Naive thymus-derived CD8-positive, alpha-beta T cell (primary cell): ENCODE data around the gene MUC2. TPM values are rescaled to one million over a fixed set of nuclear protein-coding genes. Genes with fewer than 3 reads are reported as not detected.

Source experiments
- ATAC-seq, 2 donors: fragments of 150-1000 bp; cut with Tn5 transposase in 1 of 2; sonication (Bioruptor Pico), chemical (Tn5 transposase) in 1 of 2; 1 replicate in 1 of 2; 2 replicates in 1 of 2; pipeline ENCODE4 v1.10.0; 2021; ENCODE audit warnings: mild to moderate bottlenecking in 2 of 2, moderate library complexity in 2 of 2
- POLR2A ChIA-PET: fragments of 350-600 bp; sonication (Branson Sonifier 250); formaldehyde crosslinking; loops from one replicate; lab custom pipeline; 2021; ENCODE audit warnings: antibody characterized with exemption; lab: Charles Lee
- DNase-seq, 10 donors: peaks; one replicate each; pipeline versions ENCODE4 v3.0.0 to v3.0.0-alpha.2; 2020 to 2022
- H3K27ac Mint-ChIP-seq, 10 donors: one replicate each; pipeline ENCODE4 v1.8.0; 2020 to 2022; ENCODE audit warnings: mild to moderate bottlenecking in 10 of 10, mixed read lengths in 10 of 10, moderate library complexity in 4 of 10, inconsistent platforms in 1 of 10
- H3K27me3 Mint-ChIP-seq, 5 donors: one replicate each; pipeline ENCODE4 v1.8.0; 2021 to 2022; ENCODE audit warnings: mixed read lengths in 5 of 5
- H3K36me3 Mint-ChIP-seq, 3 donors: one replicate each; pipeline ENCODE4 v1.8.0; 2020 to 2022; ENCODE audit warnings: mixed read lengths in 3 of 3, mild to moderate bottlenecking in 2 of 3, inconsistent platforms in 1 of 3
- H3K4me1 Mint-ChIP-seq, 4 donors: one replicate each; pipeline ENCODE4 v1.8.0; 2021 to 2022; ENCODE audit warnings: mixed read lengths in 4 of 4
- H3K4me3 Mint-ChIP-seq, 10 donors: one replicate each; pipeline ENCODE4 v1.8.0; 2020 to 2022; ENCODE audit warnings: mild to moderate bottlenecking in 10 of 10, mixed read lengths in 10 of 10, moderate library complexity in 6 of 10, inconsistent platforms in 1 of 10
- H3K9me3 Mint-ChIP-seq, 9 donors: one replicate each; pipeline ENCODE4 v1.8.0; 2020 to 2022; ENCODE audit warnings: mixed read lengths in 9 of 9, mild to moderate bottlenecking in 3 of 9, inconsistent platforms in 1 of 9, moderate library complexity in 1 of 9
- polyA plus RNA-seq, 3 donors: library from polyadenylated mRNA; unstranded; fragments of 300-500 nt; fragmentation: Illumina TruSeq; gene quantifications; one replicate each; pipeline ENCODE4 v1.2.3, GENCODE V29; 2021
- total RNA-seq, 8 experiments: library from RNA in 2 of 8; stranded (reverse) in 2 of 8; gene quantifications; one replicate each; pipeline ENCODE4 v1.2.3 and lab custom pipeline; 2021 to 2026

MUC2 gene
- total and polyA plus RNA-seq, 5 experiments from 2014 or later, result not detected

DNA sequence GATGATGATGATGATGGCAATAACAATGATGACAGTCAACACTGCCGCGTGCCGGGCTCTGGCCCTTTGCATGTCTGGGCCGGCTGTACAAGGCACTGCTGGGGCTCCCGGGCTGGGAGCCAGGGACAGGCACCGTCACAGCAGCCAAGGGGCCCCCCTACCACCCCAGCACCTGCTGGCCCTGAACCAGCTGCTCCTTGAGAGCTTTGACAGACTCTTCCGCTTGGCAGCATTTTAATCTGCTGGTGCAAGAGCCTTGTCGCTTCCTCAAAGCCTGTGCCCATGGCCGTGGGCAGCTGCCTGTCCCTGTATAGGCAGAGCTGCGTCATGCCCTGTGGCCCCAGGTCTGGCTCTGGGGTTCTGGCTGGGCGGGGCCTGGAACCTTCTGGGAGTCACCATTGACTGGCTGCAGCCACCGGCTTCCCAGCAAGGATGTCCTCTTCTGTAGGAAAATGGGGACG, 25.2 kb upstream of the MUC2 start:
- H3K9me3 Mint-ChIP-seq, result no peaks in the 10 kb centered on the region
- no peaks in the 10 kb centered on the region for H3K36me3 Mint-ChIP-seq
- H3K27ac Mint-ChIP-seq, result peak overlapping the region in 2 of 10 donors; percentile 18 to 43
- H3K4me3 Mint-ChIP-seq, result no peak overlapping the region
- POLR2A ChIA-PET, result interaction anchor here (0.6 kb wide), 1 partner anchor 198 kb away, joined by 5 read pairs; no protein-coding TSS in a partner anchor
- peak in 1 of 10 donors; percentile 41 for DNase-seq
- H3K4me1 Mint-ChIP-seq, result peaks cover 0 to 5% (median 3%) of the 10 kb centered on the region in 4 donors
- peaks cover 5 to 39% (median 19%) of the 10 kb centered on the region in 5 donors for H3K27me3 Mint-ChIP-seq
- ATAC-seq, result no peak

DNA sequence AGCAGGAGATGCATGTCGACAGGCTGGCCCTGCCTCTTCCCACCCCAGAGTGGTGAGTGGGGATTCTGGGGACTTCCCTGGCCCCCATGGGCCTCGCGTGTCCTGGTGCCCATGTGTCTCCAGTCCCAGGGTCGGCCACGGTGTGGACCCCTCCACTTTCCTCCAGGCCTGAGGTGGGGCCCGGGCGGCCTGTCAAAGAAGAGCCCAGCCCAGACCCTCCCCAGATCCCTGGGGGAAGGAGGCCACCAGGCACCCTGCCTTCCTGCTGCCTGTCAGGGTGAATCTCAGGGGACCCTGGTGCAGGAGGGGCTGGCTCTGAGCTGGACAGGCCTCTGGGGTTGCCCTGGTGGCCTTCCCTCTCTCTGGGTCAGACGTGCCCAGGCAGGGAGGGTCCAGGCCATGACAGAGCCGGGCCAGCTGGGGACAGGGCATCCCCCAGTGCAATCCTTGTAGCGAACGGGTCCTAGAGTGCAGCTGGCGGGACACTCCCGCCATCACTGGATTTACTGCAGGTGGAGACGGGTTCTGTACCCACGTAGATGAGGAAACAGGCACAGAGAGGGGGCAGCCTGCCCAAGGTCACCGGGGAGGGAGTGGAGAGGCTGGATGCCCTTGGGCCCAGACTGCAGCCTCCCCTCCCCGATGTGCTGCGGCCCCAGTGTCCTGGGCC, 24.6 kb upstream of the MUC2 start:
- ATAC-seq, result no peak
- no peaks in the 10 kb centered on the region for H3K9me3 Mint-ChIP-seq
- DNase-seq, result peak in 1 of 10 donors; percentile 53
- H3K4me3 Mint-ChIP-seq, result peak overlapping the region in 1 of 10 donors; percentile 30
- peaks cover 5 to 34% (median 13%) of the 10 kb centered on the region in 5 donors for H3K27me3 Mint-ChIP-seq
- H3K4me1 Mint-ChIP-seq, result peaks cover 0 to 5% (median 3%) of the 10 kb centered on the region in 4 donors
- no peaks in the 10 kb centered on the region for H3K36me3 Mint-ChIP-seq
- POLR2A ChIA-PET, result no interaction called here
- peak overlapping the region in 2 of 10 donors; percentile 18 to 65 for H3K27ac Mint-ChIP-seq

DNA sequence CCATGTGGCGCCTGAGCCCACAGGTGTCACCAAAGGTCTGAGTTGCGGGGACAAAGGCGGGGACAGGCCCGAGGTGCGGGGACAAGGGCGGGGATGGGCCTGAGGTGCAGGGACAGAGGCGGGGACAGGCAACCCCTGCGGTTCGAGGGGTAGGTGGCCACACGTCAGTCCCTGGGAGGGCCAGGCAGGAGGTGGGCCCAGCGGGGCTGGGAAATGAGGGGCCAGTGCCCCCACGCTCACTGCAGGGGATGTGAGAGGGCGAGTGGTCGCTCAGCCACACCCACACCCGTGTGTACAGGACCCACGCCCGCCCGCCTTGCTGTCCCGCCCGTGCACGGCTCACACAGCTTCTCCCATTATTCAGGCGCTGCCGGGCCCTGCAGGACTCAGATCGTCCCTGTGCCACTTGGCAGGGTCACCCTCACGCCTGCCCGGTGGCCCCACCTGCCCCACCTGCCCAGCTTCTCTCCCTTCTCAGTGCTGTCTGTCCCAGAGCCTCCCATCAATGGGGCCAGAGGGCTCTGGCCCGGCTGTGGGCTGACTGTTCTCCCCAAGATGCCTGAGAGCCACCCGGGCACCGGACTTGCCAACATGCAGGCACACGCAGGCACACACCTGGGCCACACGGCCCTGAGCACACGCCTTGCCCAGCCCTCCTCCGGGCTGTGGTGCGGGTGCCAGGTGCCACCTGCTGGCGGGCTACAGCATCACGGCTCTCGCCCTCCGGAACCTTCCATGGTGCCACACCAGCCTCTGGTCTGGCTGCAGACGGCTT, 23.9 kb upstream of the MUC2 start:
- Mint-ChIP-seq H3K27me3 (peaks cover 5 to 36% (median 12%) of the 10 kb centered on the region in 5 donors), H3K9me3 (no peaks in the 10 kb centered on the region), H3K27ac (no peak overlapping the region), H3K4me1 (peaks cover 0 to 5% (median 3%) of the 10 kb centered on the region in 4 donors), H3K4me3 (no peak overlapping the region), H3K36me3 (no peaks in the 10 kb centered on the region)
- POLR2A ChIA-PET, result interaction anchor here (0.7 kb wide), 1 partner anchor 202 kb away, joined by 3 read pairs; no protein-coding TSS in a partner anchor
- peak; percentile 99 to 100 for ATAC-seq
- DNase-seq, result peak; percentile 54 to 81 (median 70)

DNA sequence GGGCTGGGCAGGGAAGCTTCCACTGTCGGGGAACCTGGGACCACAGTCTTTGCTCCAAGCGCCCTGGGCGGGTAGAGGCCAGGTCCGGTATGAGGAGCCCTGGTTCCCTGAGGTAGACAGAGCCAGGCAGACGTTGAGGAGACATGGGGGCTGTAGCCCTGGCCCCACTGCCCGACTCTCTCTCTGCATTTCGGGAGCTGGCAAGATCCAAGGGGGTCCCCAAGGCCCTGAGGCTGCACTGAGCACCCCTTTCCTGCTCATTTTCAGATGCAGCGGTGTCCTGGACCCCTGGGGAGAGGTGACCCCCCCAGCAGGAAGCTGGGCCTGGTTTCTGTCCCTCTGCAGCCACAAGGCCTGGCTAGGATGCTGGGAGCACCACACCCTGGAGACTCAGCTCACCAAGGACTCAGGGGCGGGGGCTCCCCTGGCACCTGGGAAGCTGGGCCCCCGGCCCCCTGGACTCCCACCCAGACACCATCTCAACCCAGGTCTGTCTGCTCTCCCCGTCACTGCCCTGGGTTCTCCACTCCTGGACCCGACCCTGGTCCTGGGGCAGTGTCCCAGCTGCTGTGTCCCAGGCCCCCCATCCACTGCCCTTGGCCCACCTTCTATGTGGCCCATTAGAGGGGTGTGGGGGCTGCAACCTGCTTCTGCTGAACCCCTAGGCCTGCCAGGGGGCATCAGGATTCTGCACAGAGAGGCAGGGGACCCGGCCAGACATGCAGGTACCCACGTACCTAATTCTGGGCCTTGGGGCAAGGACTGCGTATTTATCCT, 23.1 kb upstream of the MUC2 start:
- Mint-ChIP-seq H3K27ac (no peak overlapping the region), H3K4me1 (peaks cover 0 to 5% (median 3%) of the 10 kb centered on the region in 4 donors), H3K36me3 (no peaks in the 10 kb centered on the region), H3K4me3 (no peak overlapping the region), H3K27me3 (peaks cover 5 to 29% (median 12%) of the 10 kb centered on the region in 5 donors), H3K9me3 (no peaks in the 10 kb centered on the region)
- no peak for ATAC-seq
- peak in 1 of 10 donors; percentile 54 for DNase-seq
- POLR2A ChIA-PET, result interaction anchor here (0.6 to 0.7 kb wide), 2 partner anchors 10 to 203 kb away, joined by 3 read pairs; no protein-coding TSS in a partner anchor

DNA sequence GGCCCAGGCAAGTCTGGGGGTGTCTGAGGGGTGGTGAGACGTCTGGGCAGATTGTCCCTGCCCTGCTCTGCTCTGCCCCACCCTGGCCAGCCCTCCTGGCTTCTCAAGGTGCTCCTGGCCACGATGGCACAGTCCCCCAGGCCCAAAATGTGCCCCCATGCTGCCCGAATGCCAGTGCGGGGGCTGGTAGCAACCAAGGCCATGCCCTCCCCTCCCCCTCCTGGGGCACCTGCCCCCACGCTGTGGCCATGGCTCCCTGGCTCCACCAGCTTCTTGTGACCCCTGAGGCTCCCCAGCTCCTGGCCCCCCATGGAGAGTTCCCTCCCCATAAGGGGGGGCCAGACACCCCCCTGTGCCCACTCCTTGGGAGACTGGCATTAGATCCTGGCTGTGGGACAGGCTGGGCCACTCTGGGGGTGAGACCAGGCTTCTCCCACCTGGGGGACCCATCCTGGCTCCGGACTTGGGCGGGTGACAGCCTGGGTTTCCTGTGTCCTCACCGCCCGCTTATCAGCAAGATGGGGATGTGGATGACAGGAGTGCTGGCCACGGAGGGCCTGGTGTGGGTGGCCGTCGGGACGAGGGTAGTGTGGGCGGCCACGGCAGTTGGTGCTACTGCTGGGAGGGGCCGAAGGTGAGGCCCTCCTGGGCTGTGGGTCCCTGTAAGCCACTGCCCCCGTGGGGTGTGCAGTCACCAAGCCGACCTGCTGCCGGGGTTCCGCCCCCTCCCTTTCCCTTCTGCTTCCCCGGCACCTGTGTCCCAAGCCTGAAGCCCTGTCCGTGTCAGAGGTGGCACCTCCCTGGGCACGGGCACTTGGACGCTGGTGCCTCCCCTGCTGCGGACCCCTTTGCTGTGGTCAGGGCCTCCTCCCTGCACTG, 22.3 kb upstream of the MUC2 start:
- ATAC-seq (no peak), DNase-seq (peak in 1 of 10 donors; percentile 50)
- H3K4me3 Mint-ChIP-seq, result no peak overlapping the region
- peaks cover 0 to 5% (median 3%) of the 10 kb centered on the region in 4 donors for H3K4me1 Mint-ChIP-seq
- no peaks in the 10 kb centered on the region for H3K9me3 Mint-ChIP-seq
- H3K27me3 Mint-ChIP-seq, result peaks cover 7 to 24% (median 8%) of the 10 kb centered on the region in 5 donors
- no peak overlapping the region for H3K27ac Mint-ChIP-seq
- H3K36me3 Mint-ChIP-seq, result no peaks in the 10 kb centered on the region
- POLR2A ChIA-PET, result no interaction called here

DNA sequence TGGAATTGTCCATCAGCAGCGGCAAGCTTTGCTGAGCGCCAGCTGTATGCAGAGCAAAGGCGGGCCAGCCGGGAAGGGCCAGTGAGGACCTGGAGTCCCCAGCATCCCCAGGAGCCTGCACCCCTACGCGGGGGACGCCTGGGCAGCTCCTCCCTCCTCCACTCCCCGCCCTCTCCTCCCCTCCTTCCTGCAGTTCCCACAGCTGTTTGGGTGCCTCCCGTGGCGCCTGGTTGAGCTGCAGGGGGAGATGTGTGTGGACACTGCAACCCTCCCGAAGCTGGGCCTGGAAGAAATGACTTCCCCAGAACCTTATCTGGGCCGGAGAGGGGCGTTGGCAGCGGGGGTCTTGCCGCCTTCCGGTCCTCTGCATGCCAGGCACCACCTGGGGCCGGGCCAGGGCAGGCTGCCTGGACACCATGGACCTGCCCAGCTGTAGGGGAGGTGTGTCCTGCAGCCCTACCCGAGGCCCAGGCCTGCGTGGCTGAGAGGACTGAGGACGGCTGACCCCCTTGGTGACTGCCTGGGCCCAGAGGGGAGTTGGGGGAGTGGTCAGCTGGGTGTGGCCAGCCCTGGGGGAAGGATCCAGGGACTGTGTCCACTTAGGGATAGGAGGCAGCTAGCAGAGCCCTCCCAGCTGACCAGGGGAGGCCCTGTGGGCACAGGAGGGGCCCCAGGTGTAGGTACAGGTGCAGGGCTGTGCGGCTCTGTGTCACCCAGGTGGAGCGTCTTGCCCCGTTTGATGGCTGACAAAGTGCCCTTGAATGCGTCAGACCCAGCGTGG, 21.4 kb upstream of the MUC2 start:
- no peak overlapping the region for H3K27ac Mint-ChIP-seq
- DNase-seq, result peak in 1 of 10 donors; percentile 54
- no peaks in the 10 kb centered on the region for H3K9me3 Mint-ChIP-seq
- no peaks in the 10 kb centered on the region for H3K36me3 Mint-ChIP-seq
- POLR2A ChIA-PET, result no interaction called here
- H3K4me1 Mint-ChIP-seq, result peaks cover 0 to 5% (median 3%) of the 10 kb centered on the region in 4 donors
- peaks cover 8 to 22% (median 10%) of the 10 kb centered on the region in 5 donors for H3K27me3 Mint-ChIP-seq
- no peak overlapping the region for H3K4me3 Mint-ChIP-seq
- no peak for ATAC-seq

DNA sequence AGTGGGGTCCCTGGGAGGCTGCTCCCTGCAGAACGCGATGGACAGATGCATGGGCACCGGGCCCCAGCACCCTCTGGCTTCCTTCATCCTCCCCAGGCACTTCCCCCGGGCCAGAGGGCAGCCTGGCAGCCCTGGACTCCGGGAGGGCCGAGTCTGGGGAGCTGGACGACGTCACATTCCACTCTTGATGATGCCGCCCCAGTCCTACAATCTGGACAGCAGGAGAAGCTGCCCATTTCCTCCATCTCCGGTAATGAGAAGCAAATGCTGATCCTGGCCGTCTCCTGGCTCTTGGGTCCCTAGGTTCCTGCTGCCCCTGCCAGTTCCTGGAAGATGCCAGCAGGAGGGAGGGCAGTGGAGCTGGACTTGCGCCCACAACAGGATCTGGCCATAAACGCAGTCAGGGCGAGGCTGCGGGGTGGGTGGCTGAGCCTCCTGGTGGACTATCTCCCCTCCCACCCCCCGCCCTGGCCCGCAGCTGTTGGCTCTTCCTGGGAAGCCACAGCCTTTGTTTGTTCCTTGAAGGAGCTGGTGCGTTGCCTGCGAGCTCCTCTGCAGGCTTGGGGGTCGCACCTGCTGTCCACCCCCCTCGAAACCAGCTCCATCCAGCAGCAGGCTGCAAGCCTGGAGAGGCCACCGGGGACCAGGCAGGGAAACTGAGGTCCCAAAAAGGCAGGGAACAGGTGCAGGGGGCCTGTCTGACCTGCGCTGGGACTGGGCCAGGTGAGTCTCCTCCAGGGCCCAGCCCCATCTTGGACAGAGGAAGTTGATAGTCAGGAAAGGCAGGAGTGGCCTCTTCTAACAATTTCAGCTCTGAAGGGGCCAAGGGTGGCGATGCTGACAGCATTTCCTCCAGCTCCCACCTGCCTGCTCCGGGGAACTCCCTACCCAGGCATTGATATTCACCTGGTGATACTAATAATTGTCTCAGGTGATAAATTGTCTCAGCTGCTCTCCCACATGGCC, 20.2 kb upstream of the MUC2 start:
- no peaks in the 10 kb centered on the region for H3K36me3 Mint-ChIP-seq
- DNase-seq, result peak in 1 of 10 donors; percentile 61
- POLR2A ChIA-PET, result no interaction called here
- H3K4me1 Mint-ChIP-seq, result peaks cover 0 to 5% (median 3%) of the 10 kb centered on the region in 4 donors
- ATAC-seq, result no peak
- H3K4me3 Mint-ChIP-seq, result no peak overlapping the region
- H3K27ac Mint-ChIP-seq, result no peak overlapping the region
- H3K27me3 Mint-ChIP-seq, result peaks cover 4 to 20% (median 8%) of the 10 kb centered on the region in 5 donors
- no peaks in the 10 kb centered on the region for H3K9me3 Mint-ChIP-seq

DNA sequence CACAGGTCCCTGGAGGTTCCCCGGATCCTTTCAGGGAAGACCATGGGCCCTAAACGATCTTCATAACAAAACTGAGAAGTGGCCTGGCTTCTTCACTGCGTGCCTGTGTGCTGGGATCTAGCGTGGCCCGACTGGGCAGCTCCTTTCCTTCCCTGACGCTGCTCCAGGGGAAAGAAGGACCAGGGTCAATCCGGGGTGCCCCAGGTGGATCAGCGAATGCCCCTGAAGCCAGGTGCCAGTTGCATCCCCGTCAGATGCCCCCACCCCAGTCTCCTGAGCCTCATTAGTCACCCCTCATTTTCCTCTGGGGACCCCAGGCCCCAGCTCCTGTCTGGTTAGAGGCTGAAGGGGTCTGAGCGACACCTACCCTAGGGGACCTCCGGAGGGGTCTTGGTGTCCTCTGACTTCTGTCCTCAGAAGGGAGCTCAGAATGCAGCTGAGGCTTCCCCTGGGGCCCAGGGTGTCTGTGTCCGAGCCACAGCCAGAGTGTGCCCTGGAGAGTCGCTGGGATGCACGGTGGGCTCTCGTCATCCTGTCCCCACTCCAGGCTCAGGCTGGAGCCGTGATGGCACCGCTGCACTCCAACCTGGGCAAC, 19.5 kb upstream of the MUC2 start:
- peaks cover 0 to 5% (median 3%) of the 10 kb centered on the region in 4 donors for H3K4me1 Mint-ChIP-seq
- no peaks in the 10 kb centered on the region for H3K9me3 Mint-ChIP-seq
- H3K36me3 Mint-ChIP-seq, result no peaks in the 10 kb centered on the region
- DNase-seq (peak in 1 of 10 donors; percentile 15), ATAC-seq (no peak)
- peaks cover 4 to 20% (median 10%) of the 10 kb centered on the region in 5 donors for H3K27me3 Mint-ChIP-seq
- POLR2A ChIA-PET, result no interaction called here
- H3K27ac Mint-ChIP-seq, result peak overlapping the region in 1 of 10 donors; percentile 43
- H3K4me3 Mint-ChIP-seq, result no peak overlapping the region

DNA sequence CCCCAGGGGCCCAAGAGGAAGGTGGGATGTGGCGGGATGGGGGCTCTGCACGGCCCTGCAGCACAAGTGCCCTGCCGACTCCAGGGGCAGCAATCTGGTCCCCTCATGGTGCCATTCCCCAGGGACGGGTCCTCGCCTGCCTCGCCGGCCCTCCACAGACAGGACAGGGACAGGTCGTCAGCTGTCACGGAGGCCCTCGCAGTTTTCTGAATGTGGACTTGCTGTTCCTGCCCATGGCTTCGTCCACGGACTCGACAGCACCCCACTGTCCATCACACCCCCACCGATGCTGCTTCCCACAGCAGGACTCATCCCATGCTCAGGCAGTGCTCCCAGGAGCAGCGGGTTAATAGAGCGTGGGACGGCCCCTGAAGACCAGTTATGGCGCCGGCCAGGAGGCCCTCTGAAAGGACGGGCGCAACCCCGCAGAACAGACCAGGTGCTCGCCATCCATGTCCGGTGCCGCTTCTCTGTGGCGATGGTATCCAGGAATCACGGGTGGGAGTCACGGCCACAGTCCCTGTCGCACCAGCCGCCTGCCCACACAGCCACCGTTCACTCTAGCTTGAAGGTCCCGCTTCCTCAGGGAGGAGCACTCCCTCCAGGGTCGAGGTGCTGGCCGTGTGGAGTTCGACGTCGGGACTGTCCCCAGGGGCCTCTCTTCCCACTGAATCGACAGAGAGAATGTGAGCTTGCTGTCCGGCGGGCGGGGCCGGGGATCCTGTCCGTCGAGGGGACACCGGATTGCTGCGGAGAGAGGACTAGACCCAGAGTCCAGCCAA, 18.5 kb upstream of the MUC2 start:
- Mint-ChIP-seq H3K9me3 (no peaks in the 10 kb centered on the region), H3K27ac (no peak overlapping the region), H3K4me3 (no peak overlapping the region), H3K27me3 (peaks cover 0 to 14% (median 7%) of the 10 kb centered on the region in 5 donors), H3K36me3 (no peaks in the 10 kb centered on the region), H3K4me1 (peaks cover 0 to under 1% (median 0%) of the 10 kb centered on the region in 4 donors)
- POLR2A ChIA-PET, result no interaction called here
- DNase-seq (peak in 2 of 10 donors; percentile 11 to 51), ATAC-seq (no peak)
